22Rv1 (cell line): ENCODE results near the gene SELENOM.

Experiments used
- ZFX ChIP-seq: fragments of 450-650 bp; IDR thresholded peaks from 2 replicates; pipeline ENCODE4 v1.6.1; 2017; ENCODE audit warnings: antibody characterized with exemption, borderline replicate concordance
- TF ChIP-seq, protein P1 (sequence below): fragments of 450-650 bp; IDR thresholded peaks from 2 replicates; pipeline ENCODE4 v1.5.1; 2017; ENCODE audit warnings: mild to moderate bottlenecking

- TF ChIP-seq, protein P1, sequence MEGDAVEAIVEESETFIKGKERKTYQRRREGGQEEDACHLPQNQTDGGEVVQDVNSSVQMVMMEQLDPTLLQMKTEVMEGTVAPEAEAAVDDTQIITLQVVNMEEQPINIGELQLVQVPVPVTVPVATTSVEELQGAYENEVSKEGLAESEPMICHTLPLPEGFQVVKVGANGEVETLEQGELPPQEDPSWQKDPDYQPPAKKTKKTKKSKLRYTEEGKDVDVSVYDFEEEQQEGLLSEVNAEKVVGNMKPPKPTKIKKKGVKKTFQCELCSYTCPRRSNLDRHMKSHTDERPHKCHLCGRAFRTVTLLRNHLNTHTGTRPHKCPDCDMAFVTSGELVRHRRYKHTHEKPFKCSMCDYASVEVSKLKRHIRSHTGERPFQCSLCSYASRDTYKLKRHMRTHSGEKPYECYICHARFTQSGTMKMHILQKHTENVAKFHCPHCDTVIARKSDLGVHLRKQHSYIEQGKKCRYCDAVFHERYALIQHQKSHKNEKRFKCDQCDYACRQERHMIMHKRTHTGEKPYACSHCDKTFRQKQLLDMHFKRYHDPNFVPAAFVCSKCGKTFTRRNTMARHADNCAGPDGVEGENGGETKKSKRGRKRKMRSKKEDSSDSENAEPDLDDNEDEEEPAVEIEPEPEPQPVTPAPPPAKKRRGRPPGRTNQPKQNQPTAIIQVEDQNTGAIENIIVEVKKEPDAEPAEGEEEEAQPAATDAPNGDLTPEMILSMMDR, result no peak
- TF ChIP-seq ZFX, result no peak
Observed at GRCh38 chr22:31135706-31136105, 28.3 kb upstream of the SELENOM start.
